Kidney epithelial cell (primary cell): ENCODE data around the gene SLC49A3. TPM values are rescaled to one million over a fixed set of nuclear protein-coding genes. Genes with fewer than 3 reads are reported as not detected.

Experiments used
- DNase-seq: peaks from one replicate; pipeline ENCODE4 v3.0.0-alpha.2; 2010; ENCODE audit warnings: low read depth
- H3K27me3 ChIP-seq: 2 replicates; pipeline ENCODE4 v1.6.0; 2011; ENCODE audit warnings: low read length; ENCODE audit not compliant: control insufficient read depth, insufficient read depth
- H3K36me3 ChIP-seq: 2 replicates; pipeline ENCODE4 v1.5.1; 2011; ENCODE audit warnings: low read length; ENCODE audit not compliant: control insufficient read depth, insufficient read depth
- H3K4me3 ChIP-seq: 2 replicates; pipeline ENCODE4 v1.5.1; 2011; ENCODE audit warnings: low read depth, mild to moderate bottlenecking, control low read depth, low read length
- total RNA-seq: library from RNA; depleted of rRNA; stranded (reverse); fragments of >200 nt; gene quantifications from 2 replicates; pipeline ENCODE4 v1.2.3, GENCODE V29; 2015
- TF ChIP-seq, protein P1 (sequence below): IDR thresholded peaks from 2 replicates; pipeline ENCODE4 v1.5.1; 2011; ENCODE audit warnings: mild to moderate bottlenecking, moderate library complexity, low read length, control low read depth, inconsistent platforms; ENCODE audit not compliant: insufficient read depth, poor library complexity, severe bottlenecking

SLC49A3 gene
- total RNA-seq, 1 donor from 2014 or later = 3.4 TPM

DNA sequence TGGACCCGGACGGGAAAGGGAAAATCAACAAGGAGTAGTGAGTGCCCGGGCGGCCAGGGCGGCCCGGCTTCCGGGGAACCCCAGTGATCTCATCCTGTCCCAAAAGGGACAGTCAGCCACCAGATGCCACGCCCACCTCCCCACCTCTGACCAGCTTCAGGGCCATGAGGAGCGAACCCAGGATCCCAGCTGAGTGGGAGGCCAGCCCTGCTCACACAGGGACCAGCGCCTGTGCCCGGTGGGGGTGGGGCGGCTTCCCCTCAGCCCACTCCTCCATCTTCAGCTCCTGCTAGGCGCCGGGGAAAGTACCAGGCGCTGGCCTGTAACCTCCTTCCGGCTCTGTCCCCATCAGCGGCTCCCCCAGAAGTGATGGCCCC lies 8.4 kb downstream of the SLC49A3 start:
- Histone ChIP-seq H3K27me3 (peaks cover 2% of the 10 kb centered on the region), H3K4me3 (peak overlapping the region; percentile 34), H3K36me3 (no peaks in the 10 kb centered on the region)
- no peak for DNase-seq
- TF ChIP-seq, protein P1, sequence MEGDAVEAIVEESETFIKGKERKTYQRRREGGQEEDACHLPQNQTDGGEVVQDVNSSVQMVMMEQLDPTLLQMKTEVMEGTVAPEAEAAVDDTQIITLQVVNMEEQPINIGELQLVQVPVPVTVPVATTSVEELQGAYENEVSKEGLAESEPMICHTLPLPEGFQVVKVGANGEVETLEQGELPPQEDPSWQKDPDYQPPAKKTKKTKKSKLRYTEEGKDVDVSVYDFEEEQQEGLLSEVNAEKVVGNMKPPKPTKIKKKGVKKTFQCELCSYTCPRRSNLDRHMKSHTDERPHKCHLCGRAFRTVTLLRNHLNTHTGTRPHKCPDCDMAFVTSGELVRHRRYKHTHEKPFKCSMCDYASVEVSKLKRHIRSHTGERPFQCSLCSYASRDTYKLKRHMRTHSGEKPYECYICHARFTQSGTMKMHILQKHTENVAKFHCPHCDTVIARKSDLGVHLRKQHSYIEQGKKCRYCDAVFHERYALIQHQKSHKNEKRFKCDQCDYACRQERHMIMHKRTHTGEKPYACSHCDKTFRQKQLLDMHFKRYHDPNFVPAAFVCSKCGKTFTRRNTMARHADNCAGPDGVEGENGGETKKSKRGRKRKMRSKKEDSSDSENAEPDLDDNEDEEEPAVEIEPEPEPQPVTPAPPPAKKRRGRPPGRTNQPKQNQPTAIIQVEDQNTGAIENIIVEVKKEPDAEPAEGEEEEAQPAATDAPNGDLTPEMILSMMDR = no peak

DNA sequence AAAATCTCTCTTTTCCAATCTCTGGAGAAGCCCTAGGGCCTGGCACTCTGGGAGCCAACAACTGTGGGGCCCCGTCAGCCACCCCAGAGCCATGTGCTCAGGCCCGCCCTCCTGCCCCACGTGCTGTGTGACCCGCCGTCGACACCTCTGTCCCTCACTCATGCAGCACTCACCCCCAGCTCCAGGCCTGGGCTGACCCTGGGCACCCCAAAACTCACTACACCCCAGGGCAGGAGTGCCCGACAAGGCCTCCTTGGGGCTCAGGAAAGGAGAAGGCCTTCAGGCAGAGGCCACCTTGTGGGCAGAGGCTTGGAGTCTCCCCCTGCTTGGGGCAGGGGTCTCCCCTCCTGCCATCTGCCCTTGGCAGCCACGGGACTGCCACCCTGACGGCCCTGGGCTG lies 8.9 kb downstream of the SLC49A3 start:
- DNase-seq = no peak

DNA sequence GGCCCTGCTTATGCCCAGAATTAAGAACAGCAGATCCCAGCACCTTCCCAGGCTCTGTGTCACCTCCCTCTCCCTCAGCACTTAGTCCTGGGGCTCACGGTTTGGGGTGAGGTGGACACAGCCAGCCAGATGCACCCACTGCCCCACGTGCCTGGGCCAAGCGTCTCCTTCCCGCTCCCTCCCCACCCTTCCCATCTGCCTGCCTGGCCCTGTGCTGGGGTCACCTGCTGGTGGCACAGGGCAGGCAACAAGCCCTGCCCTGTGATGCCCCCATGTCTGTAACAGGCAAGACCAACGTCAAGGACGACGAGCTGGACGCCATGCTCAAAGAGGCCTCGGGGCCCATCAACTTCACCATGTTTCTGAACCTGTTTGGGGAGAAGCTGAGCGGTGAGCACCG lies 9.3 kb downstream of the SLC49A3 start:
- H3K4me3 ChIP-seq = no peak overlapping the region
- TF ChIP-seq, protein P1 = no peak
- no peaks in the 10 kb centered on the region for H3K36me3 ChIP-seq
- peaks cover 2% of the 10 kb centered on the region for H3K27me3 ChIP-seq
- no peak for DNase-seq

More for the DNA sequence above, 8.9 kb downstream of the SLC49A3 start:
- no peak overlapping the region for H3K4me3 ChIP-seq
- TF ChIP-seq, protein P1 = no peak
- H3K27me3 ChIP-seq = peaks cover 2% of the 10 kb centered on the region
- no peaks in the 10 kb centered on the region for H3K36me3 ChIP-seq

DNA sequence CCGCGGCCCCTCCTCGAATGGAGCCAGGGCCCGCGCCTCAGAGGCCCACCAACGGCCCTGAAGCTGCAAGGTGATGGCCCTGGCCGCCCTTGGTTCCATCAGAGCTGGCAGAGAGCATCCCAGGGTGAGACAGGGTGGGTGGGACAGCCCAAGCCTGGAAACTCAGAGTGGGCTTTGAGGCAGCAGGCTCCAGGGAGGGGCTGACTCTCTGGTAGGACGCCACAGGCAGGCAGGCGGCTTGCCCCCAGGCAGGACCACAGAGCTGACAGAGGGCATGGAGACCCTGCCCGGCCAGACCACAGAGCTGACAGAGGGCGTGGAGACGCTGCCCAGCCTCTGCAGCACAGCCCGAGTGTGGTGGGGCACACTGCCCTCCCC lies 9.9 kb downstream of the SLC49A3 start:
- no peak for DNase-seq
- no peak overlapping the region for H3K4me3 ChIP-seq
- TF ChIP-seq, protein P1 = no peak

DNA sequence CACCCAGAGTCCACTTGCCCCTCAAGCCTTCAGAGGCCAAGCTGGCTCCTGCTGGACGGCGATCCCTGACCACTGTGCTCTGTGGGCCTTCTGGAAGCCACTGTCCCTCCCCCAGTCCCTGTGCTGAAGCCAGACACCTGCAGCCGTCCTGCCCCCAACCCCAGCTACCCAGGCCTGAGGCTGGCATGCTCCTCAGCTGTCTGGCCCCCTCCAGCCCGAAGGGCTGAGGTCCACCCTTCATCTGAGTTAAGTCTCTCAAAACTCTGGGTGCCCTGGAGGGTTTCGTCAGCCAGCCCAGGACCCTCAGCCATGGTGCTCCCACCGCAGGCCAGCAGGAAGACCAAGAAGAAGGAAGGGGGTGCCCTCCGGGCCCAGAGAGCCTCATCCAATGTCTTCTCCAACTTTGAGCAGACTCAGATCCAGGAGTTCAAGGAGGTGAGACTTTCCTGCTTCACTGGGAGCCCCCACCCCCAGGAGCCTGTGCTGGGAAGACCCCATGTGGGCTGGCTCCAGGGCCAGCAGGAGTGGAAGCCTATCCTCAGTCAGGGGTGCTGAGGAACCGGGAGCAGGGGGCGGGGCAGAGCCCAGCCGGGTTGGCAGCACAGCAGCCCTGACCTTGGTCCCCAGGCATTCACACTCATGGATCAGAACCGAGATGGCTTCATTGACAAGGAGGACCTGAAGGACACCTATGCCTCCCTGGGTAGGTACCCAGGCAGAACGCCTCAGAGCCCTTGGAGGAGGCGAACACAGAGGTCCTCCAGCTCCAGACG lies 10.4 kb downstream of the SLC49A3 start:
- H3K27me3 ChIP-seq = peaks cover 2% of the 10 kb centered on the region
- no peak for DNase-seq
- no peak overlapping the region for H3K4me3 ChIP-seq
- no peaks in the 10 kb centered on the region for H3K36me3 ChIP-seq
- TF ChIP-seq, protein P1 = no peak

More for the DNA sequence above, 9.9 kb downstream of the SLC49A3 start:
- Histone ChIP-seq H3K36me3 (no peaks in the 10 kb centered on the region), H3K27me3 (peaks cover 2% of the 10 kb centered on the region)
